ENCODE data around the gene ADPRS.

Gene ADPRS

GRCh38 chr1:36108314-36108713, 19.6 kb downstream of the ADPRS start:
- no peak for DNase-seq (ENCODE audit: low read depth in 2 of 2)

- no peak for DNase-seq (ENCODE audit: low read depth in 2 of 2)
These were observed 20.5 kb downstream of the ADPRS start for GRCh38 chr1:36109041-36109679.

- no peak for DNase-seq (ENCODE audit: low read depth in 2 of 2)
These were observed 22.5 kb downstream of the ADPRS start for GRCh38 chr1:36111151-36111550.

GRCh38 chr1:36112823-36113222, 24.1 kb downstream of the ADPRS start:
- no peak for DNase-seq (ENCODE audit: low read depth in 2 of 2)

GRCh38 chr1:36114371-36114770, 25.7 kb downstream of the ADPRS start:
- no peak for DNase-seq (ENCODE audit: low read depth in 2 of 2)

GRCh38 chr1:36115200-36115669, 26.5 kb downstream of the ADPRS start:
- DNase-seq (ENCODE audit: low read depth in 2 of 2), result no peak

- DNase-seq (ENCODE audit: low read depth in 2 of 2), result no peak
These were observed 27.2 kb downstream of the ADPRS start for GRCh38 chr1:36115931-36116330.

GRCh38 chr1:36116901-36117300, 28.2 kb downstream of the ADPRS start:
- DNase-seq (ENCODE audit: low read depth in 2 of 2), result no peak

- DNase-seq (ENCODE audit: low read depth in 2 of 2), result no peak
These were observed 29.9 kb downstream of the ADPRS start for GRCh38 chr1:36118447-36119204.

- no peak for DNase-seq (ENCODE audit: low read depth in 2 of 2)
These were observed 30.8 kb downstream of the ADPRS start for GRCh38 chr1:36119456-36119855.

- no peak for DNase-seq (ENCODE audit: low read depth in 2 of 2)
These were observed 33.7 kb downstream of the ADPRS start for GRCh38 chr1:36122062-36123030.

- DNase-seq (ENCODE audit: low read depth in 2 of 2), result no peak
These were observed 34.7 kb downstream of the ADPRS start for GRCh38 chr1:36123356-36123755.

- no peak for DNase-seq (ENCODE audit: low read depth in 2 of 2)
These were observed 35.9 kb downstream of the ADPRS start for GRCh38 chr1:36124404-36125128.

- DNase-seq (ENCODE audit: low read depth in 2 of 2), result no peak
These were observed 36.7 kb downstream of the ADPRS start, which contains the start of gene COL8A2 for GRCh38 chr1:36125129-36125991. Gene COL8A2, minus strand, starts transcription at chr1:36125222. Its CDS starts 24,980 bp downstream, at chr1:36100242.

GRCh38 chr1:36126005-36126716, 37.5 kb downstream of the ADPRS start:
- DNase-seq (ENCODE audit: low read depth in 2 of 2), result no peak

GRCh38 chr1:36126797-36127500, 38.3 kb downstream of the ADPRS start:
- DNase-seq (ENCODE audit: low read depth in 2 of 2), result no peak

GRCh38 chr1:36128126-36128904, 39.6 kb downstream of the ADPRS start:
- no peak for DNase-seq (ENCODE audit: low read depth in 2 of 2)

GRCh38 chr1:36128905-36129206, 40.2 kb downstream of the ADPRS start:
- DNase-seq (ENCODE audit: low read depth in 2 of 2), result no peak
